ENCODE results near the gene YAE1.

GRCh38 chr7:39609935-39610263 lies 43.7 kb downstream of the YAE1 start:
- TF ChIP-seq, protein P1, sequence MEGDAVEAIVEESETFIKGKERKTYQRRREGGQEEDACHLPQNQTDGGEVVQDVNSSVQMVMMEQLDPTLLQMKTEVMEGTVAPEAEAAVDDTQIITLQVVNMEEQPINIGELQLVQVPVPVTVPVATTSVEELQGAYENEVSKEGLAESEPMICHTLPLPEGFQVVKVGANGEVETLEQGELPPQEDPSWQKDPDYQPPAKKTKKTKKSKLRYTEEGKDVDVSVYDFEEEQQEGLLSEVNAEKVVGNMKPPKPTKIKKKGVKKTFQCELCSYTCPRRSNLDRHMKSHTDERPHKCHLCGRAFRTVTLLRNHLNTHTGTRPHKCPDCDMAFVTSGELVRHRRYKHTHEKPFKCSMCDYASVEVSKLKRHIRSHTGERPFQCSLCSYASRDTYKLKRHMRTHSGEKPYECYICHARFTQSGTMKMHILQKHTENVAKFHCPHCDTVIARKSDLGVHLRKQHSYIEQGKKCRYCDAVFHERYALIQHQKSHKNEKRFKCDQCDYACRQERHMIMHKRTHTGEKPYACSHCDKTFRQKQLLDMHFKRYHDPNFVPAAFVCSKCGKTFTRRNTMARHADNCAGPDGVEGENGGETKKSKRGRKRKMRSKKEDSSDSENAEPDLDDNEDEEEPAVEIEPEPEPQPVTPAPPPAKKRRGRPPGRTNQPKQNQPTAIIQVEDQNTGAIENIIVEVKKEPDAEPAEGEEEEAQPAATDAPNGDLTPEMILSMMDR (IDR thresholded peaks at IDR 0.05; ENCODE audit: low read length), result no peak
- no peak for TF ChIP-seq EZH2 (IDR thresholded peaks at IDR 0.05; ENCODE audit: borderline replicate concordance, low read length)
